H4 (cell line): ENCODE data around the gene MAST4. TPM values are rescaled to one million over a fixed set of nuclear protein-coding genes. Genes with fewer than 3 reads are reported as not detected.
"Not testable (repeated sequence)": the region's sequence is repeated elsewhere in the genome, so short reads cannot be mapped to it uniquely, and the experiment has no call there.

Source experiments
- DNase-seq: peaks from one replicate; pipeline ENCODE4 v3.0.0-alpha.2; 2015; ENCODE audit warnings: low spot score
- total RNA-seq: library from RNA; depleted of rRNA; stranded (reverse); fragments of >200 nt; shearing (Covaris generic); gene quantifications from 2 replicates; pipeline ENCODE4 v1.2.3, GENCODE V29; 2014

MAST4 gene
- total RNA-seq, 1 experiment from 2014 or later, result 0.75 TPM

- no peak for DNase-seq
Measured at GRCh38 chr5:67123819-67124218, 527.6 kb downstream of the MAST4 start.

- DNase-seq, result no peak
Measured at GRCh38 chr5:67124556-67124955, 528.4 kb downstream of the MAST4 start.

GRCh38 chr5:67127347-67127895 lies 531.2 kb downstream of the MAST4 start:
- not testable (repeated sequence) for DNase-seq

- DNase-seq, result no peak
Measured at GRCh38 chr5:67129768-67130167, 533.6 kb downstream of the MAST4 start.

GRCh38 chr5:67133217-67133616 lies 537.0 kb downstream of the MAST4 start:
- DNase-seq, result no peak

- no peak for DNase-seq
Measured at GRCh38 chr5:67133776-67134175, 537.6 kb downstream of the MAST4 start.

GRCh38 chr5:67135381-67135984 lies 539.3 kb downstream of the MAST4 start:
- no peak for DNase-seq

GRCh38 chr5:67139030-67139429 lies 542.8 kb downstream of the MAST4 start:
- no peak for DNase-seq

- DNase-seq, result no peak
Measured at GRCh38 chr5:67140413-67140812, 544.2 kb downstream of the MAST4 start.

GRCh38 chr5:67141644-67142043 lies 545.5 kb downstream of the MAST4 start:
- no peak for DNase-seq

GRCh38 chr5:67142816-67143215 lies 546.6 kb downstream of the MAST4 start:
- no peak for DNase-seq

- DNase-seq, result no peak
Measured at GRCh38 chr5:67143549-67143948, 547.4 kb downstream of the MAST4 start.

GRCh38 chr5:67144183-67144639 lies 548.0 kb downstream of the MAST4 start:
- no peak for DNase-seq

GRCh38 chr5:67146574-67146973 lies 550.4 kb downstream of the MAST4 start:
- no peak for DNase-seq

- DNase-seq, result no peak
Measured at GRCh38 chr5:67146981-67147380, 550.8 kb downstream of the MAST4 start.

- DNase-seq, result no peak
Measured at GRCh38 chr5:67147760-67148159, 551.6 kb downstream of the MAST4 start.

- no peak for DNase-seq
Measured at GRCh38 chr5:67149057-67149950, 553.1 kb downstream of the MAST4 start.

- no peak for DNase-seq
Measured at GRCh38 chr5:67149951-67150523, 553.8 kb downstream of the MAST4 start.

- DNase-seq, result no peak
Measured at GRCh38 chr5:67152400-67152799, 556.2 kb downstream of the MAST4 start.

GRCh38 chr5:67153292-67153691 lies 557.1 kb downstream of the MAST4 start:
- DNase-seq, result no peak

GRCh38 chr5:67154556-67155206 lies 558.5 kb downstream of the MAST4 start:
- DNase-seq, result no peak
